NCI-H82 (cell line): Measurements from ENCODE around the gene LMF1.

Source experiments
- DNase-seq: peaks from one replicate; lab custom pipeline; 2025; lab: John Stamatoyannopoulos, UW

Gene LMF1

DNA sequence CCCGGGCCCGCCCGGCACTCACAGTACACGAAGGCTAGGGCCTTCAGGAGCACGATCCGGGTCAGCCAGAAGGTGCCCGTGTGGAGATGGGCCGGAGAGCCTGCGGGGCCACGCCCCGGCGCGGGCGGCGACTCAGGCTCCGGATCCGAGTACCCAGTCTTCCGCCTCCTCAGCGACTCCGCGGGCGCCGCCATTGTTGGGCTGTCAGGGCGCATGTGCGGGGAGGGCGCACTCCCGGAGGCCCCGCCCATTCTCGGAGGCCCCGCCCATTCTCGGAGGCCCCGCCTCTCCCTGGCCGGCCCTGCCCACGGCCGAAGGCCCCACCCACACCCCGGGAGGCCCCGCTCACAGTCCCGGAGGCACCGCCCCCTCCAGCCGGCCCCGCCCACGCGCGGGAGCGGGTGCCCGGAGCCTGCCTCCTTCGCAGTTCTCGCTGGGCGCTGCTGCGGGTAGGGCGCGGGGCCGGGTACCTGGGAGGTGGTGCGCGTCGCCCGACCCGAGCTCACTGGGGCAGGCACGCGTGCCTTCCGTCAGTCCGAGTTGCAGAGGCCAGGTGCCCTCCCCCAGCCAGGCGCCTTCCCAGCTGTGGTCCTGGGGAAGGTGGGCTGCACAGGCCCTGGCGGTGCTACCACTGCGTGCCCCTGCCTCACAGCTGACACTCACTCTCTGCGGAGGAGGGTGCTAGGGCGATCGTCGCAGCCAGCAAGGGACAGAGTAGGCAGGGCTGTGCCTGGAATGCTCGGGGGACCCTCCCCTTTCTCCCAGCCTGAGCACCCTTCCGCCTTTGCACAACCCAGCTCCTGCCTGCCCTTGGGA, at the start of gene LMF1:
Gene LMF1 (minus strand): TSS at position 219 of the 816 bp plus-strand sequence. CDS start 4 bp downstream, at position 215.
- peak; percentile 87 for DNase-seq

GRCh38 chr16:1020091-1020399, 49.3 kb upstream of the LMF1 start:
- DNase-seq = no peak

DNA sequence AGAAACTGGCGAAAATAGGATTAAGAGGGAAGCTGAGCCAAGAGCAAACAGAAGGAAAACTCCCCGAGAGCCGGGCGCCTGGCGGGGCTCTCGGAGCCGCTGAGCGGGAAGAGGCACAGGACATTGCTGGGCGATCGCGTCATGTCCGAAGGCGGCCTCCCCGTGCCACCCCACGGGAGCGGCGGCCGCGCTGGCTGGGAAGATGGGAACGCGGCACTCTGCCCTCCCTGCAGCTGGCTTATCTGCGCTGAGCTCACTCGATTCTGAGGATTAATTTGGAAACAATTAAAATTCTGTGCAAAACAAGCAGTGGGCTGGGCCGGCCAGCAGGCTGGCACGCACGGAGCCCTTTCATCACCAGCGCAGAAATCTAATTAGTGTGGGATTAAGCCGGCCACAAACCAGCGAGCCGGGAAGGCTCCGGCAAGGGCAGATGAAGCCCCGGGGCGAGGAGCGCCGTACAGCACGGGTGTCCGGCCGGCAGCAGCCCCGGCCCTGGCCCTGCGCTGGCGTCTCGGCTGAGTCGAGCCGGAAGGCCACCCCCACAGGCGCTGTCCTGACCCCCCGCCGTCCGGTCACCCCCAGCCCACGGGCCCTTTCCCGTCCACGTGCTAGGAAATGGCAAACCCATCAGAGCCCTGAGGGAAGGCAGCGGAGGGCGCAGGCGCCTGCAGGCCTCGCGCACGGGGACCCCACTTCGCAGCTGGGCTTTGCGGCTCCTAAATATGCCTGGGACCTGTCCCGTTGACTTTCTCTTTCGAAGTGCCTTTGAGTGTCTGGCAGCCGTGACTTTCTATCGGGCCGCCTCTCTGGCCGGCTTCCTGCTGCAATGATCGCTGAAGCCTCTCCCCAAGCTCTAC, 48.7 kb upstream of the LMF1 start:
- DNase-seq = peak; percentile 95

DNA sequence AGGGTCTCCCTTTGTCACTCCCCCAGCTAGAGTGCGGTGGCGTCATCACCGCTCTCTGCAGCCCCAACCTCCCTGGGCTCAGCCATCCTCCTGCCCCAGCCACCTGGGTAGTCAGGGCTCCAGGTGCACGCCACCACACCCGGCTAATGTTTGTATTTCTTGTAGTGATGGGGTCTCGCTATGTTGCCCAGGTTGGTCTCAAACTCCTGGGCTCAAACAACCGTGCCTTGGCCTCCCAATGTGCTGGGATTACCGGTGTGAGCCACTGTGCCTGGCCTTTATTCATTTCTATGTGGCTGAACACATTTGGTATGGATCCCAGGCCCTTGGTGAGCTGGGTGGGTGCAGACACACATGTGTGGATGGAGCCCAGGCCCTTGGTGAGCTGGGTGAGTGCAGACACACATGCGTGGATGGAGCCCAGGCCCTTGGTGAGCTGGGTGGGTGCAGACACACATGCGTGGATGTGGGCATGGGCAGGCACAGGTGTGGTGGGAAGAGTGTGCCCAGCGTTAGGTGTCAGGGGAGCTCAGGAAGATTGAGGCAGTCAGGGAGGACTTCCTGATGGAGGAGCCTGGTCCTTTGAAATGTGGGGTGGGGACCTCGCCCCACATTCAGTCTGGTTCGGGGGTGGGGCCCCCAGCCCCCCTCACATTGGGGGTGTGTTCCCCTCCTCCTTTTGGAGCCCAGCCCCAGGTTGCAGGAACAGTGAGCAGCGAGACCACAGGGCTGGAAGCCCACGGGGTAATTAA, 47.8 kb upstream of the LMF1 start:
- DNase-seq = no peak

GRCh38 chr16:1014771-1015495, 44.1 kb upstream of the LMF1 start:
- DNase-seq = no peak

- DNase-seq = no peak
These were observed 43.4 kb upstream of the LMF1 start for GRCh38 chr16:1014221-1014620.

GRCh38 chr16:1013593-1013900, 42.8 kb upstream of the LMF1 start:
- no peak for DNase-seq

DNA sequence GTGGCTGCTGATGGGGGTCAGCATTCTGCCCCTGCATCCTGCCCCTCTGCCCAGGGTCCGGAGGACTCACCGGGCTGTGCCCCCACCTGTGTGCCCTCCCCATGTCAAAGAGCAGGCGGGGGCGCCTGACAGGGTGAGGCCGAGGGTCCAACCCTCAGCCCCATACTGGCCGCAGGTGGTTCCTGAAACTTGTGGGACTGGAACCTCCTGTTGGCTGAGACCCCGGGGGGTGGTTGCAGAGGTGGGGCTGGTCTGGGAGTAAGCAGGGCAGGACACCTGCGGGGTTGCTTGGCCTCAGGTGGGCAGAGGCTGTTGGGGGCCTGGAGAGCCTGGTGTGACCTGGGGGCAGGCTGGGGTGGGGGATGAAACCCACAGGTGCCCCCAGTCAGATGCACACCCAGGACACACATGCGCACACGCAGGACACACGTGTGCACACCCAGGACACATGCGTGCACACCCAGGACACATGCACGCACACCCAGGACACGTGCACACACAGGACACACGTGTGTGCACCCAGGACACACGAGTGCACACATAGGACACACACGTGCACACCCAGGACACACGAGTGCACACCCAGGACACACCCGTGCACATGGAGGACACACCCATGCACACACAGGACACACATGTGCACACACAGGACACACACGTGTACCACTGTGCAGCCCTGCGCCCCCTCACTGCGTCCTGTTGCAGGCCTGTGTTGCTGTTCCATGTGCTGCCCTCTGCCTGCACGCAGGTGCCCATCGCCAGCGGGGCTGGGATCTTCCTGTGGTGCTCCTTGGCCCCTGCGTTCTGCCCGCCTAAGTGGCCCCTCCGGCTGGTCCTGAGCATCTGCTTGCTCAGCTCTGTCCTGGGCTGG, 42.2 kb upstream of the LMF1 start:
- DNase-seq = no peak

- no peak for DNase-seq
These were observed 41.4 kb upstream of the LMF1 start for GRCh38 chr16:1012135-1012534.

DNA sequence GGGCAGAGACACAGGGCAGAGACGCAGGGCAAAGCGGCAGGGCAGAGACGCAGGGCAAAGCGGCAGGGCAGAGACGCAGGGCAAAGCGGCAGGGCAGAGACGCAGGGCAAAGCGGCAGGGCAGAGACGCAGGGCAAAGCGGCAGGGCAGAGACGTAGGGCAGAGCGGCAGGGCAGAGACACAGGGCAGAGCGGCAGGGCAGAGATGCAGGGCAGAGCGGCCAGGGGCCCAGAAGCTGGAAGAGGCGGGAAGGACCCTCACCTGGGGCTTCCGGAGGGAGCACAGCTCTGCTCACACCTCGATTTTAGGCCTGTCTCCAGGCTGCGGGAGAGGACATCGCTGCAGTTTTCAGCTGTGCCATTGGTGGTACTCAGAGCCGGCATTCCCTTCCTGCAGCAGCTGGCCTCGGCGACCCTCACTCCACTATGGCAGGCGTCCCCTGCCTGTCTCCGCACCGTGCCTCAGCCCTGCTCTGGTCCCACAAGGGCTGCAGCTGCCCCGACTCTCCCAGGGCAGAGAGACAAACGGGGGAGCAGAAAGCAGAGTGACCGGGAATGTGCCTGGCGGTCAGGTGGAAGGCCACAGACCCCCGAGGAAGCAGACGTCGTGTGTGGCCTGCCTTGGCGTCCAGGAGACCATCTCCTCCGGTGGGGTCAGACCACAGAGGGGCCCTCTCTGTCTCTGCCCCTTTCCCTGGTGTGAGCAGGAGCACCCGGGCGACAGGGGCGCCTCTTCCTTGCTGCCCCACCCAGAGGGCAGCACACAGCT, 40.7 kb upstream of the LMF1 start:
- DNase-seq = no peak

DNA sequence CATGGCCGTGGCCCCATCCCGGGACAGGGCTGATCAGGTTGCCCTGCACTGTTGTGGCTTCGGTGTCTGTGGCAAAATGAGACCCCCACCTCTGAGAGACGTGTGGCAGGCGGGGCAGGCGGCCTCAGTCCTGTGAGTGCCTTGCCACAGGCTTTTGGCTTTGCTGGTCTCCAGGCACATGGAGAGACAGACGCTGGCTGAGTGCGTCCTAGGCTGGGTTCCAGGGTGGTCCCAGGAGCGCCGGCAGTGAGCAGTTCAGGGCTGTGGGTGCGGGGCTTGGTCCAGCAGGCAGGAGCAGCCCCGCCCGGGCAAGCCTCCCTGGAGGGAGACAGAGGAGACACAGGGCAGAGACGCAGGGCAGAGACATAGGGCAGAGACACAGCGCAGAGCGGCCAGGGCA, 40.0 kb upstream of the LMF1 start:
- no peak for DNase-seq

DNA sequence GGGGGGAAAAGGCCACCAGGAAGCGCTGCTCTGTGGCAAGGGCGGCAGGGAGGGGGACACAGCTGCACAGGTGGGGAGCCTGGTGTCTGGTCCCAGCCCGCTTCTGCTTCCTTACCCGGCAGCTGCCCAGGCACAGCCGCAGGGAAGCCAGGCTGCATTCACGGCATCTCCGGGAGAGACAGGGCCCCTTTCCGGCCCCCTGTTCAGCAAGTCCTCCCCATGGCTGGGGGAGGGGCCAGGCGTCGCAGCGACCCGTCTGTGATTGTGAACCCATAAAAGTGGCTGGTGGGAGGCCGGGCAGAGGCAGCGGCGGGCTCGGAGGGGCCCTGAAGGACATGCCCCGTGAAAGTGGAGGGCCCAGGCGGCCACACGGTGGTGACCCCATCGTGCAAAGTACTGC, 39.5 kb upstream of the LMF1 start:
- DNase-seq = no peak

DNA sequence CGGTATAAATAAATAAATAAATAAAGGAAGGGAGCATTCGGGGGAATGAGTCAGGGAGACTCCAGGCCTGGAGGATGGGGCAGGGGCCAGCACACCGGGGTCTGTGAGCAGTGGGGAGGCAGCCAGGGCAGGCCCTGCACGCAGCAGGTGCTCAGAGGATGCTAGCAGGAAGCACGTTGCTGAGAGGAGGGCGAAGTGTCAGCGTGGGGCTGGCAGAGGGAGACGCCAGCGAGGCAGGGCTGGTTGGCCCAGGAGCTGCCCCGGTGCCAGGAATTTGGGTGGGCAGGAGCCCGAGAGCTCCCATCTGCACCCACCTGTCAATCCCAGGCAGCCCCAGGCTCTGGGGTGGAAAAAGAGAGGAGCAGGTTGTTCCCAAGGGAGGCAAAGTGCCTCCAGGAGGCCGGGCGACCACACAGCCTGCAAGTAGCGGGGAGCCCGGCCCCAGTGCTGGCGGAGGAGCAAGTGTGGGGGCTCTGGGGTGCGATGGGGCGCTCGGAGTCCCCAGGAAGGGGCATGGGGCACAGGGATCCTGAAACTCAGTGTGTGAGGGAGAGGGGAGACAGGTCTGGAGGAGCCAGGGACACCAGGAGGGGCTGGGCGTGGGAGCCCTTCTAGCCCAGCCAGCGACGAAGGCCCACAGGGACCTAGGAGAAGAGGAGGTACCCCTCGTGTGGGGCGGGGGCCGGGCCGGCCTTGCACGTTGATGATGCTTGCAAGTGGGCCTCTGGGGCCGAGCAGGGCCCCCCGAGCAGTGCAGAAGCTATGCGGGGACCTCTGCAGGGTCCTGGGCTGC, 38.8 kb upstream of the LMF1 start:
- DNase-seq = no peak

DNA sequence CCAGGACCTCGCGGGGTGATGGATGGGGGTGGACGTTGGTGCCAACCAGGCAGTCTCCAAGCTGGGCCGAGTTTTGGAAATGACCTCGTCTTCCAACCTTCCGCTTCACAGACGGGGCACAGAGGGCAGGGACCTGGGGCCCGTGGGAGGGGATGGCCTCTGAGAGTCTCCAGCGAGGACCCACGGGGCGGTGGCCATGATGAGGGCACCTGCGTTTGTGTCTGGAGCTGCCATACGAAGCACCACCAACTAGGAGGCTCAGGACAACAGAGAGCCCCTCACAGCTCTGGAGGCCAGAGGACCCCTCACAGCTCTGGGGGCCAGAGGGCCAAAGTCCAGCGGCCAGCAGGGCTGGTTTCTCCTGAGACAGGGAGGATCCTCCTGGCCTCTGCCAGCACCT, 37.3 kb upstream of the LMF1 start:
- DNase-seq = no peak

GRCh38 chr16:1007284-1007850, 36.6 kb upstream of the LMF1 start:
- DNase-seq = no peak

DNA sequence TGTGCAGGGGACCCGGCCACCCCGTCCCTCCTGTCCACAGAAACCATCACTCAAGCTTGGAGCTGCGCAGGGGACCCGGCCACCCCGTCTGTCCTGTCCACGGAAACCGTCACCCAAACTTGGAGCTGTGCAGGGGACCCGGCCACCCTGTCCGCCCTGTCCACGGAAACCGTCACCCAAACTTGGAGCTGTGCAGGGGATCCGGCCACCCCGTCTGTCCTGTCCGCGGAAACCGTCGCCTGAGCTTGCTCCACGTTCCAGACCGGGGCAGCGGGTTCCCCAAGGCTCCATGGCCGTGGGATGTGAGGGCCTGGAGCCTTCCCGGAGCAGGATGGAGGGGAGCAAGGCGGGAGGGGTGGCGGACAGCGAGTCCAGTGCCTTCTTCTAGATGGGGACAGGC, 36.0 kb upstream of the LMF1 start:
- no peak for DNase-seq

DNA sequence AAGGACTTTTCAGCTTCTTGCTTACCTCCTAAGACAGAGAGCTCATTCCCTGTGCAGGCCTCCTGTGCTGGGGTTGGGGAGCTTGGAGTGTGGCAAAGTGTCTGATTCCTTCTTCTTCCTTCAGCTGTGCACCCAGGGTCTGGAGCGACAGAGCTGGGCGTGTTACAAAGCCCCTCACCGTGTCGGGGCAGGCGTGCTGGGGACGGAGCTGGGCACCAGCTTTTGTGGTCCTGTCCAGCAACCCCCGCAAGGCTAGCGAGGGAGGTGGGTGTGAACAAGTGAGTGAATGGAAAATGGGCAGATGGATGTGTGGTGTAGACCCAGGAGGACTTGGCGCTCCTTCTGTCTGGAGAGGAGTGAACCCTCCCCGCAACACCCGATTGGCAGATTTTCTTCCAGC, 34.5 kb upstream of the LMF1 start:
- no peak for DNase-seq

DNA sequence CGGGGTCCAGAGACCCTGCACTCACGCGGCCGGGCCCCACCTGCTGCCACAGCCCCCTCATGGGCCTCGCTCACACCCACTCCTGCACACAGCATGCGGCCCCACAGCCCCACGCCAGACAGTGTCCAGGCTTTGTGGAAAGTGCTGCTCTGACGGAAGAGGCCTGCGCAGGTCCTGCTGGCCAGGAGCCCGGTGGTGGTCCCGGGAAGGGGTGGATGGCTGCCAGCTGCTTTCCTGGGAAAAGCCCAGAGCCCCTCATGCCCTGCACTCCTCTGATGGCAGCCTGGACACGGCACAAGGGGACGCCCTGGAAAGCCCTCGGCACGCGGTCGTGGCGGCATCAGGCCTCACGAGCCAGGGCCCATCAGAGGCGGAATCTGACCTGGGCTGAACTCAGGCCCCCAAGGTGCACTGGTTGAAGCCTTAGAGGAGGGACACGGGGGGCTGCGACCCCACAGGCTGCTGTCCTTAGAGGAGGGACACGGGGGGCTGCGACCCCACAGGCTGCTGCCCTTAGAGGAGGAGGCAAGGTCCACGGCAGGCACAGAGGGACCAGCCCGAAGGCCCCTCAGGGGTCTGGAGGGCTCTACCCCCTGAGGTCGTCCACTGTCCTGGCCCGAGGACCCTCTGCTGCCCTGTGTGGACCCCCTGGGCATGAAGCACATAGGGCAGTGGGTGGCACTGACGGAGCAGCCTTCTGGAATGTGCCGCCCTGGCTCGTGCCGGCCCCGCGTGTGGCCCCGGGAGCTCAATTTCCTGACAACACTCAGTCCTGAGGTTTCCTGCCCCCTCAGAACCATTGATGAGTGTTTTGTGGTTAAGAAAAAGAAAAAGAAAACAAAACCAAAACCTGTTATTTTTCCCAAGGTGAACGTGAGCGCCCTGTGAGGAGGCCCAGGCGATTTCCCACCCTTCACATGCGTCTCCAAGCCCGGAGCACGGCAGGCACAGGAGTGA, 32.9 kb upstream of the LMF1 start:
- no peak for DNase-seq
